GM19035 (cell line): ENCODE data around the gene PALLD.
"Not testable (repeated sequence)": the region's sequence is repeated elsewhere in the genome, so short reads cannot be mapped to it uniquely, and the experiment has no call there.

Experiments
- ATAC-seq: cut with Tn5 transposase; IDR thresholded peaks from one replicate; pipeline ENCODE4 v1.9.1; 2021; ENCODE audit not compliant: unreplicated experiment

Gene PALLD

GRCh38 chr4:168490711-168491110, 6.1 kb upstream of the PALLD start:
- no peak for ATAC-seq

- ATAC-seq, result no peak
Measured at GRCh38 chr4:168491563-168491962, 5.3 kb upstream of the PALLD start.

GRCh38 chr4:168498251-168498650, 1.4 kb downstream of the PALLD start:
- no peak for ATAC-seq

GRCh38 chr4:168499241-168499640, 2.4 kb downstream of the PALLD start:
- no peak for ATAC-seq

GRCh38 chr4:168501407-168501806, 4.6 kb downstream of the PALLD start:
- ATAC-seq, result no peak

- ATAC-seq, result no peak
Measured at GRCh38 chr4:168502861-168503260, 6.0 kb downstream of the PALLD start.

- ATAC-seq, result no peak
Measured at GRCh38 chr4:168503652-168504362, 7.0 kb downstream of the PALLD start.

GRCh38 chr4:168504526-168504925, 7.7 kb downstream of the PALLD start:
- no peak for ATAC-seq

- no peak for ATAC-seq
Measured at GRCh38 chr4:168506014-168506413, 9.2 kb downstream of the PALLD start.

- no peak for ATAC-seq
Measured at GRCh38 chr4:168507178-168507815, 10.4 kb downstream of the PALLD start.

- ATAC-seq, result no peak
Measured at GRCh38 chr4:168508683-168509082, 11.8 kb downstream of the PALLD start.

GRCh38 chr4:168509786-168510185, 12.9 kb downstream of the PALLD start:
- no peak for ATAC-seq

GRCh38 chr4:168511780-168512489, 15.1 kb downstream of the PALLD start:
- no peak for ATAC-seq

- ATAC-seq, result not testable (repeated sequence)
Measured at GRCh38 chr4:168513826-168514225, 17.0 kb downstream of the PALLD start.

GRCh38 chr4:168514249-168514852, 17.5 kb downstream of the PALLD start:
- ATAC-seq, result no peak

- no peak for ATAC-seq
Measured at GRCh38 chr4:168515222-168516011, 18.6 kb downstream of the PALLD start.

- ATAC-seq, result no peak
Measured at GRCh38 chr4:168516841-168517240, 20.0 kb downstream of the PALLD start.

- no peak for ATAC-seq
Measured at GRCh38 chr4:168519576-168519975, 22.7 kb downstream of the PALLD start.

GRCh38 chr4:168521721-168522120, 24.9 kb downstream of the PALLD start:
- ATAC-seq, result no peak

- ATAC-seq, result no peak
Measured at GRCh38 chr4:168522356-168522755, 25.5 kb downstream of the PALLD start.
